Activated CD4-positive, alpha-beta T cell treated with anti-CD3 and anti-CD28 coated beads, Interleukin-2, amount 50 U/mL, for 4 hours (primary cell): ENCODE data around the gene GLT6D1.

Experiments used
- DNase-seq, 2 experiments: peaks; one replicate each; pipeline ENCODE4 v3.0.0-alpha.2; 2020

The GLT6D1 gene

DNA sequence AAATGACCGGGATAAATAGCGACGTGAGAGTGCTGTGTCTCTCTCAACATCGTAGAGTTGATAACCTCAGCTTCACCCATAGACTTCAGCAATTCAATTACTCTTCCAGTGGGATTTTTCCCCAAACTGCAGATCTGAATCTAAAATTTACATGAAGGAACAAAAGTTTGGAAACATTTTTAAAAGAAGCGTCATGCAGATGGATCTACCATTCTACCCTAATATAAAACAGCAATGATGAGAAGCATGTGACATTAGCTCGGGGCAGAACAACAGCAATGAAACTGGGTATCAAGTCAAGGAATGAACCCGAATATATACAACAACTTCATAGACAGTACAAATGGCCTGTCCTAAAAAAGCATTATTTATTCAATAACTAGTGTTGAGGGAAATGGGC, 18.8 kb downstream of the GLT6D1 start:
- DNase-seq: no peak

DNA sequence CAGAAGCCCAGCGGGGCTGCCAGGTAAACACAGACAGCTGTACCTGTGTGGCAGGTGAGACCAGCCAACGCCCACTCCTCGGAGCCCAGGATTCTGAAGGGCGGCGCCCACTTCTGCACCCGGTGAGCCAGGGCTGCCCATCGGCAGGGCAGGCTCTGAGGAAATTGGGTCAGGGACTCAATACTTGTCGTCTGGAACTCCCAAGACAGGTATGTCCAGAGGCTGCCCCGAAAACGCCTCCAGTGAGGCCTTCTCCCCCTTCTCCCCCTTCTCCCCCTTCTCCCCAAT, 19.8 kb downstream of the GLT6D1 start:
- no peak for DNase-seq

DNA sequence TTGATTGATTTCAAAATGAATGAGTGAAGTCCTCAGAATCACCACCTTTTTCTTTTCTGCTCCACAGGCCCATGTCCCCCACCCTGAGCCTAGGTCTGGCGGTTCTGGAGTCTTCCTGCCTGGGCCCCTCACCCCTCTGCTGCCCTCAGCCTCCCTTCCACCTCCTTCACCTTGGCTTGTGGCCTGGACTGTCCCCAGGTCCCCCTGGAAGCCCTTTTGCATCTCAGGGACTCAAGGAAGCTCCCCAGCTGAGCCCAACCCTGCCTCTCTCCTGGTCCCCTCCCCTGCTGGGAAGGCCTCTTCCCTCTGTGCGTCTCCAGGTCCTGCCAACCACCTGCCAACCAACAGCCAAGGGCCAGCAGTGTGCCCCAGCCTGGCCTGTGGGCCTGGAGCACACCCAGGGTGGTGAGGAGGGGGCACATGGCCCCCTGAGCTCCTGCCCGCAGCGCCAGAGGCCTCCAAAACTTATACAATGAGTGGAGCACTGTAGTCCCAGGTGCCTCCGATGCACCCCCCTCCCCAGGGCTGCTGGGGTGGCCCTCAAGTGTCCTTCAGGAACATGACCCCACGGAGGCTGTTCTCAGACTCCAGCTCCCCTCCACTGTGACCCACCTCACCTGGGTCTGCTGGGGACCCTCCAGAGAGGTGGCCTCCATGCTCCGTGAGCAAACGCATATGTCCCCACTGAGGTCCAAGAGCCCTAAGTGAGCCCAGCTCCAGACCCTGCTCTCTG, 20.3 kb downstream of the GLT6D1 start:
- DNase-seq: no peak

DNA sequence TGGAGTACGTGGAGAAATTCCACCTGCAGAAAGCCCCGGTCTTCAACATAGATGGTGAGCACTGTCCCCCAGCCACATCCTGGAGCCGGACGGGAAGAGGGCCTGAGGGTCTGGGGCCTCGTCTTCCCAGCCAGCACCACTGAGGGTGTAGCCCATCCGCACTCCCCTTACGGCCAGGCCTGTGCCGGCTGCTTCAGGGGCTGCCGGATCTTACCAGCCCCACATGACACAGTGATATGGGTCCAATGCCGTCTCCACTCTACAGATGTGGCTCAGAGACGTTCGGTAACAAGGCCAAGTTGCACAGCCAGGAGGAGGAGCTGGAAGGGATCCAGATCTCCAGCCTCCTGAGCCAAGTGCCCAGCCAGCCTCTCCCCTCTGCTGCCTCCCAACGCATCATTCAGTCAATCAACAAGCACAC, 21.3 kb downstream of the GLT6D1 start:
- no peak for DNase-seq

DNA sequence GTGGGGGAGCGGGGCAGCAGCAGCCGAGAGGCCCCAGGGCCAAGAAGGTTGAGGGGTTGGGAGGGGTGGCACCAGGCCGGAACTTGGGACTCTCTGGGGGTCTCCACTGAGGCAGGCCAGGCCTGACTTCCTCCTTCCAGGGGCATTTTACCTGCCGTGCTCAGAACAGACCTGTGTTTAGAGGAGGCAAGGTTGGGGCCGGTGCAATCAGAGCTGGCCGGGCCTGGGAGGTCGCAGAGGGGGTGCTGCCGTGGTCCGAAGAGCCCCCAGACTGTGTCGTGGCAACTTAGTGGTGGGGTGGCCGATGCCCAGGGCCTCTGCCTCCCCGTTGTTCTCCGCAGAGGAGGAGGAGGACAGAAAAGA, 21.8 kb downstream of the GLT6D1 start:
- no peak for DNase-seq

DNA sequence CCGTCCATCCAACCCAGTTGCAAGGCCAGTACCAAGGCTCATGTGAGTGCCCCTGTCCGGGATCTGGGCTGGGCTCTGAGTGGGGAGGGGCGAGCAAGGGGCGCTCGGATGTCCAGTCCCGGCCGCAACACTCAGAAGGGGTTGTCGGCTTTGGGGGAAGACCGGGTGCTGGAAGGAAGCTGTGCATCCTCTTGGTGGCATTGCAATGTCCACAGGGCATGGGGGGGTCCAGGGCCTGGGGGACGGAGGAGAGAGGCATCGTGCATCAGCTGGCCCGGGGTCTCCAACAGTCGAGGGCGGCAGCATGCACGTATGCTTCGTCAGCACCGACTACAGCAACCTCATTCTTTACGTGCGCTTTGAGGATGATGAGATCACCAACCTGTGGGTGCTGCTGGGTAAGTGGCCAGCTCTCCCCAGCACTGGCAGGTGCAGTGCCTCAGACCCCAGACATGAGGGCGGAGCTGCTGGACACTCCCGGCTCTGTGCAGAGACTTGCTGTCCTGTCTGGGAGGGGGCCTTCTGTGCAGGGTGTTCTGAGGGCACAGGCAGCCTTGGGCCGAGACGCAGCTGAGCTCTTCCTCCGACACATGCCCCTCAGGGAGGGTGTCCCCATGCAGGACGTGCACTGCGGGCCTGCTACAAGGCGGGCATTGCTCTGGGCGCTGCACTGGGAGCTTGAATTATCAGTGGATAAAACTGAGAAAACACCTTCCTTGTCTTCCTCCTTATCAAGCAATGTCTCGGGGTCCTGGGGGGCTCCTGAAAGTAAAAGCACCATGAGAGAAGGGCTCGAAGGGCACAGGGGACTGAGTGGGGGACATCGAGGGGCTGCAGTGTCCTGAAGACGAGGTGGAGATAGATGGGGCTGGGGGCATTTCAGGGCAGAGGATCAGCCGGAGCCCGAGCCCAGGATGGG, 22.5 kb downstream of the GLT6D1 start:
- DNase-seq: no peak

DNA sequence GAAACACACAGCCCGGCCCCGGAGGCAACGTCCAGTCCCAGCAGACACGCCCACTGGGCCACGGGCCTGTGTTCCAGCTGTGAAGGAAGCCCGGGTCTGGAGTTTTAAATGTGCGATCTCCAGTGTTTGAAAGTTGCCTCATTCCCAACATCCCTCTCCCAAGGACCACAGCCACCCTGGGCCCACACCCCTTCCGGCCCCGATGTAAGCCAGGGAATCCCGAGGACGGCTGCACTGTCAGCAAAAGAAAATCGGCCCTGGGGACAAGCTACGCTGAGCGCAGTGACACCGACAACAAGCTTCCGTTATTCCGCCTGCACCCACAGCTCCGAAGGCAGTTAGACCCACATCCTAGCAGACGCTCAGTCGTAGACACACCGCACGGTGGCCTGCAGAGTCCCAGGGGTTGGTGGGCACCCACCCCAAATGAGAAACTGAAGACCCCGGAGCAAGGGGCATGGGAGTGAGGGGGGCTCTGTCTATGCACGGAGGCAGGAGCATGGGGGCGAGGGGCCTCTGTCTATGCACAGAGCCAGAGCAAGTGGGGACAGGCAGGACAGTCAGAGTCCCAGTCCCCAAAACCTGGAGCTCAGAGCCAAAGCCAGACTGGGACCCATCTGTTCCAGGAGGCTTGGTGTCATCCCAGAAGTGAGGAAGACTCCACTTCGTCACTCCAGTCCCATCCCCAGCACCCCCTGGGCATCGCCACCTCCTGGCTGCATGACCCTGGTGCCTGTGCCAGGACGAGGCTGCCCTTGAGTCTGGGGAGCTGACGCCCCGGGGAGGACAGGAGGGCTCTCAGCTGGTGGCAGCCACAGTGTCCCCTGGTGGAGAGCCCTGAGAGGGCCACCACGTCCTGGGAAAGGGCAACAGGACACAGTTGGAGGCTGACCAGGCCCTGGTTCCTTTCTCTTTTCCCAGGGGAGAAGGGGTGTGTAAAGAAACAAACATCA, 23.4 kb downstream of the GLT6D1 start:
- no peak for DNase-seq

DNA sequence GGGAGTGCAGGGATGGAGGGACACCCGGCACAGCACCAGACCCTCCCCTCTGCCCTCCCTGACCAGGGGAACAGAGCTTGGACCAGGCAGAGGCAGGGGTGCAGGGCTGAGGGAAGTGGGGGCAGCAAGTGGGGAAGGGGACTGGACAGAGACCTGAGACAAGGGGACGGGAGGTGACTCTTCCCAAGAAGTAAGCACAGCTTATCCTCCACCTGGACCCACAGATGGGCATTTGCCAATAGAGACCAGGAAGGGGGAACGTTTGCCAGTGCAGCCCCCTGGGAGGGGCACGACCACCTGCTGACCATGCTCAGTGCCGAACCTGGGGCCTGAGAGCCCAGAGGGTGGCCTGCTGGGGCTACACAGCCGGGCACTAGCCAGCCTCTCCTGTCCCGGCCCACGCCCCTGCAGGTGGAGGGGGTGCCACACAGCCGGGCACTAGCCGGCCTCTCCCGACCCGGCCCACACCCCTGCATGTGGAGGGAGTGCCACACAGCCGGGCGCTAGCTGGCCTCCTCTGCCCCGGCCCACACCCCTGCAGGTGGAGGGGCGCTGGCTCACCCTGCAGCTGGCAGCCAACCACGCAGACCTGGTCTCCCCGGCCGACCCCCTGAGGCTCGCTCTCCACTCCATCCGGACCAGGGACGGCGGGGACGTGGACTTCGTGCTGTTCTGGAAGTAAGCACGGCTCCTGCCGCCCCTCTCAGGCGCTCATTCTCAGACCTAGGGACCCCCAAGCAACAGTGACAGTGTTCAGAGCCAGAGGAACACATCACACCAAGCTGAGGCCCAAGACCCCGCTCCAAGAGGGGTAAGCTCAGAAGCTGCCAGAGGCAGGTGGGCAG, 24.3 kb downstream of the GLT6D1 start:
- no peak for DNase-seq

DNA sequence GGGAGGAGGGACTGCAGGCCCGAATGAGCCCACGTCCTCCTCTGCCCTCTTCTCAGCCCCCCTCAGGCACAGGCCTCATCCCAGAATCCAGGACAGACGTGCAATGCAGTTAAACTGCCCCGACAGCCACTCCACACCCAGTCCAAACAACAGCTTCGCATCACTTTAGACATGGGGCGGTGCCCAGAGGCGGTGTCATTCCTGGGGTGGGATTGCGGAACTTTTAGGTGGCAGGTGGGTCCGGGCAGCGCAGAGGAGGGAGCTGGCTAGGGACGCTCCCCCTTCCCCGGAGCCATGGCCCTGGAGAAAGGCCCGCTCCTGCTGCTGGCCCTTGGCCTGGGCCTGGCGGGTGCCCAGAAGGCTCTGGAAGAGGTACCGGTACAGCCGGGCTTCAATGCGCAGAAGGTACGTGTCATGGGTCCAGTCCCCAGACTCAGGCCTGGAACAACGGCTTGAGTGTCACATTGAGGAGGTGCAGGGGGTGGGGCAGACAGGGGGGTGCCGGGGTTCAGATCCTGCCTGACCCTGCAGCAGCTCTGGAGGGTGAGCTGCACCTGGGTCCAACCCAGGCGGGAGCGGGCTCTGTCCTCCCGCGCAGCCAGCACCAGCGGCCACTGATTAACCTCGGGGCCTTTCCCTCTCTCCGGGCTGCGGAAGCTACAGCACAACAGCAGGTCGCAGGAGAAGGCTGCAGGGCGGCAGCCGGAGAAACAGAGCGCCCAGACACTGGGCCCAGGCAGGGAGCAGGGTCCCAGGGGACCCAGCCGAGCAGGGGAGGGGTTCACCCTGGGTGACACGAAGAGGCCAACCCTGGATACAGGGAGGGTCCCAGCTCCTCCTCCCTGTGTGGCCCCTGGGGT, 25.2 kb downstream of the GLT6D1 start:
- DNase-seq: no peak

DNA sequence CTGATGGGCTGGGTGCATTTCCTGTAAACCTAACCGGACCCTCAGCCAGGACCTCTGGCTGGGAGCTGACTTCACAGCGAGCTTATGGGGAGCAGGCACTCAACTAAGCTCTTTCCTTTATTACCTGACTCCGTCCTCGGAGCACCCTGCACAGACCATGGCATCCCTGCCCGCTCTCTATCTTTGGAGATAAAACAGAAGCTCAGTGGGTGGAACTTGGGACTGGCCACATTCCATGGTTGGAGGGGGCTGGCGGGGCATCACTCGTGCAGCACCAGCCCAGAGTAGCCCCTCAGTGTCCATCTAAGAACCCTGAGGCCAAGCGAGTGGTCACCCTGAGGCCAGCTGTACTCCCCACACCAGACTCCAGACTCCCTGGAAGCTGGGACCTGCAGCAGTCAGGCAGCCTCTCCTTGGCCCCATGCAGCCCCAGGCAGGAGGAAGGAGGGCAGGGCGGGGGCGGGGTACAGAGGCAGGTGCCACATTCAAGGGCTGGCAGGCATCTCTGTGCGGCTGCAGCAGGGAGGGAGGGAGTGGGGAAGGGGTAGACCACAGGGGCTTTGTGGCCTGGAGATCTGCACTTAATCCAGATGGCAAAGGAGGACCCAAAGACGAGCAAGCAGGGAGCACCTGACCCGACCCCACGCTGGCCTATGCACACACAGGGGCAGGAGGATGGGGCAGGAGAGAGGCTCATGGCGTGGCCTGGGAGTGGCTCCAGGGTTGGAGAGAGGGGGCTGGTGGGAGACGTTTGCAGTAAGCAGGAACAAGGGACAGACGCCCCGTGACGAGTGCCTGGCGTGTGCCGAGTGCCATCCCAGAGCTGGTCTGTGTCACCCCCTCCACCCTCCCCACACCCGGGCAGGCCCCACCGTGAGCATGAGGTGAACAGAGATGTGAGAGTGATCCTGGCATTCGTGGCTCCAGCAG, 26.1 kb downstream of the GLT6D1 start:
- no peak for DNase-seq

DNA sequence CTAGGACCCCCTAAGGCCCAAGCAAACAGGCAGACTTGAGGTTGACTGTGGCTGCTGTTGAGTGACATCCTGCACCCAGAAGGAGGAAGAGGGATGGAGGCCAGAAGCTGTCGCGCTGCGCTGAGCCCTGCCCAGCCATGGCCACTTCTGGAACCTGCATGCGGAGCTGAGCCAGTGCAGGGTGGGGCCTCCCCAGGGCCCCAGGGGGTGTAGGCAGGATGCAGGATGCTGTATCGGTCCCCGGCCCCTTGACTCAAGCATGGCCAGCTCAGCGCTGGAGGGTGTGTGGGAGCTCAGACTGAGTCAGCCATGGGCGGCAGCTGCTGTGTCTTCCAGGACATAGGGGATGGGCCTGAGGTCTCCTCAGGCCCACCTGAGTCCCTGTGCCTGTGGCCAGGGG, 26.9 kb downstream of the GLT6D1 start:
- no peak for DNase-seq

DNA sequence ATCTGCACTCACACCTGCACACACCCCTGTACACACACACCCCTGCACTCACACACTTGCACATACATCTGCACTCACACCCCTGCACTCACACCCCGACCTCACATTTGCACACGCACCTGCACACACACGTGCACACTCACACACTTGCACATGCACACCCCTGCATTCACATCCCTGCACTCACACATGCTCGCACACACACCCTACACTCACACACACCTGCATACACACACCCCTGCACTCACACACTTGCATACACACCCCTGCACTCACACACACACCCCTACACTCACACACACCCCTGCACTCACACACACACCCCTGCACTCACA, 27.5 kb downstream of the GLT6D1 start:
- DNase-seq: no peak

DNA sequence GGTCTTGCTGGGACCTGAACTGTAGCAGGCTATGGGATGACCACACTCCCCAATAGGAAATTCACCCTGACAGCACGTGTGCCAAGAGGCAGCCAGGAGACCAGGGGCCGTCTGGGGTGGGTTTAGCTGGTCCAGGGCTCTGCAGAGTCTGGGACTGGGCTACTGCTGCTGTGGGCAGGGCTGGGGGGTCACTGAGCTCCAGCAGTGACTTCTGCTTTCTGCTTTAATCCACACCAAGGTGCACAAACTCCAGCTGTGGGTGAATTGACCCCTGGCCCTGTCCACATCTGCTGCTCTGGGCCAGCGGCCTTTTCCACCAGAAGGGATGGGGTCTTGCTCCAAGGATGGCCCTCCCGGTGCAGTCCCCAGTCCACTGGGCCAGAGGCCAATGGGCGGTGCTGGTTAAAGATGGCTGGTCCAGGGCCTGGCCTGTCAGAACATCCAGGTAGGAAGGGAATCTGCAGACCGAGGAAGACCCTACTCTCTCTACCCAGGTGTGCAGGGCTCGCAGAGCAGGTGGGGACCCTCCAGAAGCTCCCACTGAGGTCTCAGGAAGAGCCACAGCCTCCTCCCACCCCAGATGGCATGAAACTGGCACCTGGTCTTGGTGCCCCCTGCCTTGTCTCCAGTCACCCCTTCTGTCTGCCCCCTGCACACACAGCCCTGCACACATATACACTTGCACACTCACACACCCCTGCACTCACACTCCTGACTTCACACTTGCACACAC, 28.0 kb downstream of the GLT6D1 start:
- DNase-seq: no peak

DNA sequence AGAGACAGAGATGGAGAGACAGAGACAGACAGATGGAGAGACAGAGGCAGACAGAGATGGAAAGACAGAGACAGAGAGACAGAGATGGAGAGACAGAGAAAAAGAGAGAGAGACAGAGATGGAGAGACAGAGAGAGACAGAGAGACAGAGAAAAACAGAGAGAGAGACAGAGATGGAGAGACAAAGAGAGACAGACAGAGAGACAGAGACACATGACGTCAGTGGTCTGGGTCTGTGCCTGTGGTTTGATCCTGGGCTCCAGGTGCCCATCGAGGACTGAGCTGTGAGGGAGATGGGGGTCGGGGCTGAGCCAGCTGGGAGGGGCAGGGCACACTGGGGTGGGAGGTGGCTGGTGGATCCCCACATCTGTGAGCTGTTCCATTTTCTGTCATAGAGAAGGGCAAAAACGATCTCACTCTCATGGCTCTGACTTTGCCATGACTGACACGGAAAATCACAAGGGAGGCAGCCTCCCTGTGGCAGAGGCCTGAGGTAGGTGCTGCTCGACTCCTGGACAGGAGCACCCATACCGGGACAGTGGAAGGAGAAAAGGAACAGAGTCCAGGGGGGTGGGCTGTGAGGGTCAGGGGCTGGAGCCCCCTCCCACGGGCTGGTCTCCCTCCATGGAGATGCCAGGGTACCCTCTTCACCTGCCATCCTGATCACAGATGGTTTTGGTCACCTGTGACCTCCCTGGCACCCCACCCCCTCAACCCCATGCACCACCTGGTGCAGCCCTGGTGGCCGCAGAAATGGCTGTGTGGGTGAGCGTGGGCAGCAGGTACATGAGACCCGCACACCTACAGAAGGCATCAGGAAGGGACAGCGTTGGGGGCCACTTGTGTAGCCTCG, 28.8 kb downstream of the GLT6D1 start:
- no peak for DNase-seq

DNA sequence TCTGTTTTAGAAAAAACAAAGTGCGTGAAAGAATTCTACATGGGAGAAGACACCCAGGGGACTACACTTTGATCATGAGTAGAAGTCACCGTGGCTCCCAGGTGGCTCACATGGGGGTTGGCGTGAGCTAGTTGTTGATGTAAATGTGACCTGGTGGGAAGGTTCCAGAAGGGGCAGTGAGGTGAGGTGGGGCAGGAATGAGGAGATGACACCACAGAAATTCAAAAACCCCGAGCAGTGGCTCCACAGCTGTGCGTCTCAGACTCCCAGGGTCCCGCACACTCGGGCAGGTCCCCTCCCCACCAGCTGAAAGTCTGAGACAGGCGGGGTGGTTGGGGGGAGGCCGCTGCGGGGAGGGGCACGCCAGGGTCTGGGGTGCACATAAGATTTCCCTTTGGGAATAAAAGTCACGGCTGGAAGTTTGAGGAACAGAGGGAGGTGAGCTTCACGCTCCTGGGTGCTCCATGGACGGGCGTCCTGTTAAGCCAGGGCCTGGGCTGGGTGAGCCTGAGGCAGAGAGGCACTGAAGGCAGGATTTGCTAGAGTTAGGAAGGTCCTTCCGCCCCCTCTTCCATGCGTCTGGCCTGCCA, 29.9 kb downstream of the GLT6D1 start:
- no peak for DNase-seq

DNA sequence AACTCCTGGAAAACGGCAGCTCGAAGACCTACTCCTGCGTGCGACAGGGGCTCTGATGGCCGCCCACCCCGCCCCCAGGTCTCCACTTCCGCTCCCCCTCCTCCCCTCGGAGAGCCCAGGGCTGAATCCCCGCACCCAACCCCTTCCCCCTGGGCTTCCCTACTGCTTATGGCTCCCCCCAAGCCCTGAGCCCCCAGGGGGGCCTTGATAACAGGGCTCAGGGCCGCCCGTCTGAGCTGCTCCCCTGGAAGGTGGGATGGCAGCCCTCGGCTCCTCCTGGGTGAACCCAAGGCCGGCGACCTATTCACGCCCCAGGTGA, 30.4 kb downstream of the GLT6D1 start:
- no peak for DNase-seq

DNA sequence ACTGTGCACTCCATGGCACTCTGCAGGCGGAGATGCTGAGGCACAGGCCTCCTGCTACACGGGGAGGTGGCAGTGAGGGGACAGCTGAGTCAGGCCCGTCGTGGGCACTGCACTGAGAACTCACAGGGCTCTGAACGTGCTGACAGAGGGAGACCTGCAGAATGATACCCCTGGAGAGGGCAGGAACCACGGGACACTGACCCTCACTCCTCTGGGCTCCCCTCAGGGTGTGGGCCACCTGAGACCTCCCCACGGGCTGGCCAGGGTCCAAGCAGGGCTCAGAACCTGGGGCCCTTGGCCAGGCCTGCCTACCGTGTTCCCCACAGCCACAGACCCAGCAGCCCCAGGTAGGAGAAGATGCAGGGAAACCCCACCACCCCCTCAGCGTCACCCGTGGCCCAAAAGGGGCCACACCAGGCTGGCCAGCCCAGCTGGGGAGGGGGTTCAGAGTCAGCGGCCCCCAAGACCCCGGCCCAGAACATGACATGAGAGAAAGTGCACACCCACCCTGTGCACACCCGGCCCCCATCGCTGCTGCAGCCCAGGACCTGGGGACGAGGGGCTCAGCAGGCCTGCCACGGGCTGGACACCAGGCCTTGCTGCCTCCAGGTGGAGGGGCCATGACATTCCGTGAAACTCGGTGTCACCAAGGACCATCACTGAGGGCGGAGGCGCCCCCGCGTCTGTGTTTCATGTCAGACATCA, 30.9 kb downstream of the GLT6D1 start:
- DNase-seq: no peak
